Parathyroid adenoma (tissue), 2 donors: ENCODE measurements around the gene FAM240A.

ENCODE experiments used
- H2AFZ ChIP-seq: fragments of 300-600 bp; sonication (generic); one replicate; pipeline ENCODE4 v1.7.0; 2017; ENCODE audit warnings: antibody characterized with exemption, mild to moderate bottlenecking
- H3K27ac ChIP-seq: fragments of 300-600 bp; sonication (generic); one replicate; pipeline ENCODE4 v1.7.0; 2017
- H3K27me3 ChIP-seq: fragments of 300-600 bp; sonication (generic); one replicate; pipeline ENCODE4 v1.7.0; 2017; ENCODE audit warnings: low read length; ENCODE audit not compliant: control insufficient read depth, insufficient read depth
- H3K36me3 ChIP-seq: fragments of 300-600 bp; sonication (generic); one replicate; pipeline ENCODE4 v1.7.0; 2017; ENCODE audit warnings: low read length; ENCODE audit not compliant: control insufficient read depth, insufficient read depth
- H3K4me1 ChIP-seq: fragments of 300-600 bp; sonication (generic); one replicate; pipeline ENCODE4 v1.7.0; 2017; ENCODE audit warnings: control low read depth
- H3K4me2 ChIP-seq: fragments of 300-600 bp; sonication (generic); one replicate; pipeline ENCODE4 v1.7.0; 2017; ENCODE audit warnings: low read length
- H3K4me3 ChIP-seq: fragments of 300-600 bp; sonication (generic); one replicate; pipeline ENCODE4 v1.7.0; 2017; ENCODE audit warnings: low read depth, low read length
- H3K79me2 ChIP-seq: fragments of 300-600 bp; sonication (generic); one replicate; pipeline ENCODE4 v1.7.0; 2017; ENCODE audit warnings: control low read depth
- H3K9ac ChIP-seq: fragments of 300-600 bp; sonication (generic); one replicate; pipeline ENCODE4 v1.7.0; 2017; ENCODE audit warnings: mild to moderate bottlenecking
- H3K9me3 ChIP-seq: fragments of 300-600 bp; sonication (generic); one replicate; pipeline ENCODE4 v1.7.0; 2017; ENCODE audit warnings: low read length; ENCODE audit not compliant: control insufficient read depth
- CTCF ChIP-seq: fragments of 300-600 bp; sonication (generic); IDR thresholded peaks from one replicate; pipeline ENCODE4 v1.7.0; 2017; ENCODE audit warnings: antibody characterized with exemption, mild to moderate bottlenecking
- donor health status: primary hyperparathyroidism.

The FAM240A gene

GRCh38 chr3:46673151-46674030 lies 61.1 kb downstream of the FAM240A start:
- Histone ChIP-seq H3K4me3 (no peak overlapping the region), H3K4me1 (no peaks in the 10 kb centered on the region), H3K27ac (no peak overlapping the region), H3K36me3 (no peaks in the 10 kb centered on the region), H3K4me2 (no peak overlapping the region), H3K79me2 (no peaks in the 10 kb centered on the region), H2AFZ (no peak overlapping the region), H3K9me3 (no peaks in the 10 kb centered on the region), H3K9ac (no peak overlapping the region), H3K27me3 (no peaks in the 10 kb centered on the region)
- no peak for TF ChIP-seq CTCF

GRCh38 chr3:46674031-46674845 lies 61.9 kb downstream of the FAM240A start:
- no peak overlapping the region for H3K9ac ChIP-seq
- no peak overlapping the region for H3K4me2 ChIP-seq
- H3K27ac ChIP-seq = no peak overlapping the region
- no peak overlapping the region for H3K4me3 ChIP-seq
- no peak overlapping the region for H2AFZ ChIP-seq
- no peak for TF ChIP-seq CTCF
- no peaks in the 10 kb centered on the region for H3K4me1 ChIP-seq
- H3K27me3 ChIP-seq = no peaks in the 10 kb centered on the region
- no peaks in the 10 kb centered on the region for H3K9me3 ChIP-seq
- H3K36me3 ChIP-seq = no peaks in the 10 kb centered on the region
- no peaks in the 10 kb centered on the region for H3K79me2 ChIP-seq

GRCh38 chr3:46675426-46675825 lies 63.1 kb downstream of the FAM240A start:
- H3K4me2 ChIP-seq = no peak overlapping the region
- H3K27me3 ChIP-seq = no peaks in the 10 kb centered on the region
- no peaks in the 10 kb centered on the region for H3K79me2 ChIP-seq
- H3K9ac ChIP-seq = no peak overlapping the region
- H3K36me3 ChIP-seq = no peaks in the 10 kb centered on the region
- no peak for TF ChIP-seq CTCF
- no peaks in the 10 kb centered on the region for H3K4me1 ChIP-seq
- H3K9me3 ChIP-seq = no peaks in the 10 kb centered on the region
- H3K4me3 ChIP-seq = no peak overlapping the region
- no peak overlapping the region for H3K27ac ChIP-seq
- H2AFZ ChIP-seq = no peak overlapping the region
